ENCODE data around the gene ANKRD11.

ANKRD11 gene

GRCh38 chr16:89490439-89491237 lies at the start of gene ANKRD11:
ANKRD11 (minus strand) TSS chr16:89490561; CDS start chr16:89317019, 173,542 bp downstream.
- Mint-ChIP-seq H3K4me1 (peaks cover 60% of the 10 kb centered on the region), H3K36me3 (peaks cover 8% of the 10 kb centered on the region), H3K4me3 (peak within 1 kb of the TSS; percentile 100), H3K27me3 (no peaks in the 10 kb centered on the region), H3K9me3 (no peaks in the 10 kb centered on the region), H3K27ac (peak within 1 kb of the TSS; percentile 100)

- Mint-ChIP-seq H3K27ac (peak overlapping the region; percentile 23), H3K4me1 (peaks cover 23% of the 10 kb centered on the region), H3K9me3 (no peaks in the 10 kb centered on the region), H3K27me3 (no peaks in the 10 kb centered on the region), H3K4me3 (no peak overlapping the region), H3K36me3 (peaks cover 6% of the 10 kb centered on the region)
Measured at GRCh38 chr16:89538286-89538685, 47.9 kb upstream of the ANKRD11 start.

- Mint-ChIP-seq H3K27ac (no peak overlapping the region), H3K9me3 (no peaks in the 10 kb centered on the region)
Measured at GRCh38 chr16:89537549-89537925, 47.2 kb upstream of the ANKRD11 start.

GRCh38 chr16:89536886-89537548 lies 46.7 kb upstream of the ANKRD11 start:
- Mint-ChIP-seq H3K4me3 (no peak overlapping the region), H3K27ac (no peak overlapping the region), H3K36me3 (peaks cover 6% of the 10 kb centered on the region), H3K4me1 (peaks cover 23% of the 10 kb centered on the region), H3K27me3 (no peaks in the 10 kb centered on the region), H3K9me3 (no peaks in the 10 kb centered on the region)

More at GRCh38 chr16:89537549-89537925, 47.2 kb upstream of the ANKRD11 start:
- Mint-ChIP-seq H3K36me3 (peaks cover 6% of the 10 kb centered on the region), H3K4me3 (no peak overlapping the region), H3K4me1 (peaks cover 23% of the 10 kb centered on the region), H3K27me3 (no peaks in the 10 kb centered on the region)

- Mint-ChIP-seq H3K9me3 (no peaks in the 10 kb centered on the region), H3K4me3 (no peak overlapping the region), H3K36me3 (peaks cover 6% of the 10 kb centered on the region), H3K27ac (no peak overlapping the region), H3K4me1 (peaks cover 23% of the 10 kb centered on the region), H3K27me3 (no peaks in the 10 kb centered on the region)
Measured at GRCh38 chr16:89536371-89536770, 46.0 kb upstream of the ANKRD11 start.

GRCh38 chr16:89534252-89534756 lies 43.9 kb upstream of the ANKRD11 start:
- Mint-ChIP-seq H3K27me3 (no peaks in the 10 kb centered on the region), H3K9me3 (no peaks in the 10 kb centered on the region), H3K36me3 (peaks cover 7% of the 10 kb centered on the region), H3K4me1 (peaks cover 23% of the 10 kb centered on the region), H3K27ac (peak overlapping the region; percentile 91), H3K4me3 (peak overlapping the region; percentile 57)

GRCh38 chr16:89531821-89532526 lies 41.6 kb upstream of the ANKRD11 start:
- H3K36me3 Mint-ChIP-seq: peaks cover 11% of the 10 kb centered on the region
- H3K9me3 Mint-ChIP-seq: no peaks in the 10 kb centered on the region
- H3K4me3 Mint-ChIP-seq: no peak overlapping the region
- H3K27me3 Mint-ChIP-seq: no peaks in the 10 kb centered on the region
- no peak overlapping the region for H3K27ac Mint-ChIP-seq
- peaks cover 23% of the 10 kb centered on the region for H3K4me1 Mint-ChIP-seq

GRCh38 chr16:89530401-89531381 lies 40.3 kb upstream of the ANKRD11 start:
- Mint-ChIP-seq H3K9me3 (no peaks in the 10 kb centered on the region), H3K4me1 (peaks cover 23% of the 10 kb centered on the region), H3K27me3 (no peaks in the 10 kb centered on the region), H3K27ac (no peak overlapping the region), H3K36me3 (peaks cover 11% of the 10 kb centered on the region), H3K4me3 (no peak overlapping the region)

- H3K27ac Mint-ChIP-seq: no peak overlapping the region
Measured at GRCh38 chr16:89529097-89529496, 38.7 kb upstream of the ANKRD11 start.

GRCh38 chr16:89525146-89525913 lies 35.0 kb upstream of the ANKRD11 start:
- Mint-ChIP-seq H3K27ac (no peak overlapping the region), H3K9me3 (no peaks in the 10 kb centered on the region), H3K36me3 (peaks cover 7% of the 10 kb centered on the region), H3K4me3 (no peak overlapping the region), H3K27me3 (no peaks in the 10 kb centered on the region), H3K4me1 (peaks cover 6% of the 10 kb centered on the region)

More at GRCh38 chr16:89529097-89529496, 38.7 kb upstream of the ANKRD11 start:
- no peaks in the 10 kb centered on the region for H3K27me3 Mint-ChIP-seq
- peaks cover 8% of the 10 kb centered on the region for H3K36me3 Mint-ChIP-seq
- no peak overlapping the region for H3K4me3 Mint-ChIP-seq
- no peaks in the 10 kb centered on the region for H3K9me3 Mint-ChIP-seq
- H3K4me1 Mint-ChIP-seq: peaks cover 8% of the 10 kb centered on the region

- H3K27ac Mint-ChIP-seq: no peak overlapping the region
- no peaks in the 10 kb centered on the region for H3K9me3 Mint-ChIP-seq
- H3K27me3 Mint-ChIP-seq: no peaks in the 10 kb centered on the region
- H3K4me1 Mint-ChIP-seq: peaks cover 9% of the 10 kb centered on the region
- peaks cover 8% of the 10 kb centered on the region for H3K36me3 Mint-ChIP-seq
- no peak overlapping the region for H3K4me3 Mint-ChIP-seq
Measured at GRCh38 chr16:89523680-89524344, 33.5 kb upstream of the ANKRD11 start.

- H3K4me3 Mint-ChIP-seq: no peak overlapping the region
- no peak overlapping the region for H3K27ac Mint-ChIP-seq
- H3K27me3 Mint-ChIP-seq: no peaks in the 10 kb centered on the region
- peaks cover 15% of the 10 kb centered on the region for H3K36me3 Mint-ChIP-seq
- H3K9me3 Mint-ChIP-seq: no peaks in the 10 kb centered on the region
- H3K4me1 Mint-ChIP-seq: peaks cover 9% of the 10 kb centered on the region
Measured at GRCh38 chr16:89522287-89522686, 31.9 kb upstream of the ANKRD11 start.

GRCh38 chr16:89519881-89520280 lies 29.5 kb upstream of the ANKRD11 start:
- no peaks in the 10 kb centered on the region for H3K9me3 Mint-ChIP-seq
- H3K4me1 Mint-ChIP-seq: peaks cover 9% of the 10 kb centered on the region
- H3K27me3 Mint-ChIP-seq: no peaks in the 10 kb centered on the region
- peaks cover 15% of the 10 kb centered on the region for H3K36me3 Mint-ChIP-seq
- H3K4me3 Mint-ChIP-seq: no peak overlapping the region
- H3K27ac Mint-ChIP-seq: no peak overlapping the region

- H3K9me3 Mint-ChIP-seq: no peaks in the 10 kb centered on the region
- H3K27ac Mint-ChIP-seq: no peak overlapping the region
- H3K36me3 Mint-ChIP-seq: peaks cover 18% of the 10 kb centered on the region
- H3K4me3 Mint-ChIP-seq: no peak overlapping the region
- H3K4me1 Mint-ChIP-seq: peaks cover 6% of the 10 kb centered on the region
- no peaks in the 10 kb centered on the region for H3K27me3 Mint-ChIP-seq
Measured at GRCh38 chr16:89517128-89517527, 26.8 kb upstream of the ANKRD11 start.
